ENCODE data around the gene CSRP2.

The CSRP2 gene

GRCh38 chr12:76878899-76879709, at the start of gene CSRP2:
Gene CSRP2 (minus strand): TSS chr12:76879019. CDS start chr12:76866260, 12,759 bp downstream.
- no peak for DNase-seq (ENCODE audit: low read depth)

- DNase-seq (ENCODE audit: low read depth) = no peak
These were observed 48.5 kb upstream of the CSRP2 start for GRCh38 chr12:76927170-76927784.

GRCh38 chr12:76925135-76925534, 46.3 kb upstream of the CSRP2 start:
- DNase-seq (ENCODE audit: low read depth) = no peak

- no peak for DNase-seq (ENCODE audit: low read depth)
These were observed 44.0 kb upstream of the CSRP2 start for GRCh38 chr12:76922866-76923265.

GRCh38 chr12:76921891-76922664, 43.3 kb upstream of the CSRP2 start:
- DNase-seq (ENCODE audit: low read depth) = no peak

- no peak for DNase-seq (ENCODE audit: low read depth)
These were observed 42.3 kb upstream of the CSRP2 start for GRCh38 chr12:76921100-76921471.

GRCh38 chr12:76920172-76921099, 41.6 kb upstream of the CSRP2 start:
- no peak for DNase-seq (ENCODE audit: low read depth)

GRCh38 chr12:76919383-76920171, 40.8 kb upstream of the CSRP2 start:
- no peak for DNase-seq (ENCODE audit: low read depth)

GRCh38 chr12:76916170-76916540, 37.3 kb upstream of the CSRP2 start:
- DNase-seq (ENCODE audit: low read depth) = no peak

GRCh38 chr12:76915361-76916169, 36.7 kb upstream of the CSRP2 start:
- DNase-seq (ENCODE audit: low read depth) = no peak

GRCh38 chr12:76914102-76914859, 35.5 kb upstream of the CSRP2 start:
- DNase-seq (ENCODE audit: low read depth) = no peak

GRCh38 chr12:76909290-76909689, 30.5 kb upstream of the CSRP2 start:
- DNase-seq (ENCODE audit: low read depth) = no peak

GRCh38 chr12:76908303-76909017, 29.6 kb upstream of the CSRP2 start:
- DNase-seq (ENCODE audit: low read depth) = no peak

GRCh38 chr12:76901628-76902380, 23.0 kb upstream of the CSRP2 start:
- no peak for DNase-seq (ENCODE audit: low read depth)

- DNase-seq (ENCODE audit: low read depth) = no peak
These were observed 20.7 kb upstream of the CSRP2 start for GRCh38 chr12:76899522-76899921.

- DNase-seq (ENCODE audit: low read depth) = no peak
These were observed 19.6 kb upstream of the CSRP2 start for GRCh38 chr12:76898442-76898841.

GRCh38 chr12:76896274-76896673, 17.5 kb upstream of the CSRP2 start:
- DNase-seq (ENCODE audit: low read depth) = no peak

GRCh38 chr12:76895796-76896195, 17.0 kb upstream of the CSRP2 start:
- no peak for DNase-seq (ENCODE audit: low read depth)

Measured in non-pigmented ciliary epithelial cell (primary cell).